ENCODE results near the gene RAMP3. TPM values are rescaled to one million over a fixed set of nuclear protein-coding genes. Genes with fewer than 3 reads are reported as not detected.
"Not testable (repeated sequence)": the region's sequence is repeated elsewhere in the genome, so short reads cannot be mapped to it uniquely, and the experiment has no call there.

RAMP3 gene
- total RNA-seq, 1 donor from 2014 or later, result not detected

- peak; percentile 26 for DNase-seq (ENCODE audit: low spot score)
- no peak for TF ChIP-seq CTCF (IDR thresholded peaks at IDR 0.05)
- Mint-ChIP-seq H3K27ac (ENCODE audit: unreplicated experiment) (no peak overlapping the region), H3K9me3 (ENCODE audit: low read depth) (no peaks in the 10 kb centered on the region), H3K4me3 (ENCODE audit: unreplicated experiment) (no peak overlapping the region), H3K36me3 (ENCODE audit: low read depth) (peaks cover 4% of the 10 kb centered on the region), H3K27me3 (ENCODE audit: low read depth) (peaks cover 21% of the 10 kb centered on the region), H3K4me1 (ENCODE audit: low read depth) (peaks cover 7% of the 10 kb centered on the region)
Observed at GRCh38 chr7:45153233-45153632, 4.4 kb upstream of the RAMP3 start.

GRCh38 chr7:45153861-45154260, 3.7 kb upstream of the RAMP3 start:
- peak; percentile 40 for DNase-seq (ENCODE audit: low spot score)
- H3K9me3 Mint-ChIP-seq (ENCODE audit: low read depth); H3K36me3 Mint-ChIP-seq (ENCODE audit: low read depth); H3K4me1 Mint-ChIP-seq (ENCODE audit: low read depth); H3K4me3 Mint-ChIP-seq (ENCODE audit: unreplicated experiment); H3K27ac Mint-ChIP-seq (ENCODE audit: unreplicated experiment): not testable (repeated sequence)
- peaks cover 24% of the 10 kb centered on the region for H3K27me3 Mint-ChIP-seq (ENCODE audit: low read depth)

GRCh38 chr7:45155357-45155900, 2.2 kb upstream of the RAMP3 start:
- DNase-seq (ENCODE audit: low spot score), result peak; percentile 79
- Mint-ChIP-seq H3K36me3 (ENCODE audit: low read depth) (peaks cover 5% of the 10 kb centered on the region), H3K27ac (ENCODE audit: unreplicated experiment) (no peak overlapping the region), H3K9me3 (ENCODE audit: low read depth) (no peaks in the 10 kb centered on the region), H3K4me3 (ENCODE audit: unreplicated experiment) (no peak overlapping the region), H3K4me1 (ENCODE audit: low read depth) (peaks cover 7% of the 10 kb centered on the region), H3K27me3 (ENCODE audit: low read depth) (peaks cover 28% of the 10 kb centered on the region)
- TF ChIP-seq CTCF (IDR thresholded peaks at IDR 0.05), result no peak

GRCh38 chr7:45155941-45156340, 1.6 kb upstream of the RAMP3 start:
- no peak for TF ChIP-seq CTCF (IDR thresholded peaks at IDR 0.05)
- peak; percentile 56 for DNase-seq (ENCODE audit: low spot score)
- no peaks in the 10 kb centered on the region for H3K9me3 Mint-ChIP-seq (ENCODE audit: low read depth)
- no peak overlapping the region for H3K27ac Mint-ChIP-seq (ENCODE audit: unreplicated experiment)
- no peak overlapping the region for H3K4me3 Mint-ChIP-seq (ENCODE audit: unreplicated experiment)
- H3K27me3 Mint-ChIP-seq (ENCODE audit: low read depth), result peaks cover 25% of the 10 kb centered on the region
- H3K4me1 Mint-ChIP-seq (ENCODE audit: low read depth), result peaks cover 7% of the 10 kb centered on the region
- peaks cover 5% of the 10 kb centered on the region for H3K36me3 Mint-ChIP-seq (ENCODE audit: low read depth)

GRCh38 chr7:45156516-45157272, 897 bp upstream of the RAMP3 start:
- peaks cover 7% of the 10 kb centered on the region for H3K4me1 Mint-ChIP-seq (ENCODE audit: low read depth)
- H3K27me3 Mint-ChIP-seq (ENCODE audit: low read depth), result peaks cover 33% of the 10 kb centered on the region
- DNase-seq (ENCODE audit: low spot score), result peak; percentile 59
- no peak for TF ChIP-seq CTCF (IDR thresholded peaks at IDR 0.05)
- H3K4me3 Mint-ChIP-seq (ENCODE audit: unreplicated experiment), result no peak overlapping the region
- H3K36me3 Mint-ChIP-seq (ENCODE audit: low read depth), result peaks cover 5% of the 10 kb centered on the region
- H3K9me3 Mint-ChIP-seq (ENCODE audit: low read depth), result no peaks in the 10 kb centered on the region
- no peak overlapping the region for H3K27ac Mint-ChIP-seq (ENCODE audit: unreplicated experiment)

GRCh38 chr7:45157286-45157652, 322 bp upstream of the RAMP3 start:
- TF ChIP-seq CTCF (IDR thresholded peaks at IDR 0.05), result no peak
- no peak for DNase-seq (ENCODE audit: low spot score)
- Mint-ChIP-seq H3K4me1 (ENCODE audit: low read depth) (peaks cover 7% of the 10 kb centered on the region), H3K9me3 (ENCODE audit: low read depth) (no peaks in the 10 kb centered on the region), H3K4me3 (ENCODE audit: unreplicated experiment) (no peak overlapping the region), H3K27ac (ENCODE audit: unreplicated experiment) (no peak overlapping the region), H3K27me3 (ENCODE audit: low read depth) (peaks cover 36% of the 10 kb centered on the region), H3K36me3 (ENCODE audit: low read depth) (peaks cover 5% of the 10 kb centered on the region)

Measured in chondrocyte (in vitro differentiated cells).